A673 (cell line): ENCODE data around the gene NAV2. TPM values are rescaled to one million over a fixed set of nuclear protein-coding genes. Genes with fewer than 3 reads are reported as not detected.

ENCODE experiments used
- BruUV-seq: library from RNA; stranded (reverse); fragments of 400-500 nt; replicated peaks from 2 replicates; lab custom pipeline; 2021; lab: Mats Ljungman, UMichigan
- CTCF ChIA-PET: fragments of 300-600 bp; sonication (Branson Sonifier 250); formaldehyde crosslinking; loops from one replicate; lab custom pipeline; 2022; ENCODE audit warnings: antibody characterized with exemption; lab: Charles Lee
- POLR2A ChIA-PET: fragments of 300-600 bp; sonication (Branson Sonifier 250); formaldehyde crosslinking; loops from one replicate; lab custom pipeline; 2022; ENCODE audit warnings: antibody characterized with exemption; ENCODE audit not compliant: low non-redundant PET; lab: Charles Lee
- DNase-seq: peaks from one replicate; pipeline ENCODE4 v3.0.0-alpha.2; 2015; ENCODE audit warnings: low spot score
- H3K27ac ChIP-seq: fragments of 200-600 bp; sonication (generic); 2 replicates; pipeline ENCODE4 v1.5.1; 2016; ENCODE audit warnings: mixed run types, low read depth, mild to moderate bottlenecking, mixed read lengths, antibody characterized with exemption, low read length; ENCODE audit not compliant: poor library complexity, severe bottlenecking
- H3K27me3 ChIP-seq: fragments of 200-600 bp; sonication (generic); replicated peaks from 2 replicates; pipeline ENCODE4 v1.6.1; 2017; ENCODE audit warnings: mixed run types, low read depth, mild to moderate bottlenecking, mixed read lengths, antibody characterized with exemption, low read length; ENCODE audit not compliant: insufficient read depth, poor library complexity
- H3K36me3 ChIP-seq: fragments of 200-600 bp; sonication (generic); 2 replicates; pipeline ENCODE4 v1.6.1; 2016; ENCODE audit warnings: mixed run types, mild to moderate bottlenecking, mixed read lengths, antibody characterized with exemption, low read length; ENCODE audit not compliant: insufficient read depth, poor library complexity, severe bottlenecking
- H3K4me1 ChIP-seq: fragments of 200-600 bp; sonication (generic); 2 replicates; pipeline ENCODE4 v1.6.1; 2017; ENCODE audit warnings: mixed run types, mild to moderate bottlenecking, mixed read lengths, antibody characterized with exemption, low read length; ENCODE audit not compliant: insufficient read depth, poor library complexity, severe bottlenecking
- H3K4me3 ChIP-seq: fragments of 200-600 bp; sonication (generic); 2 replicates; pipeline ENCODE4 v1.5.1; 2016; ENCODE audit warnings: low read depth, mixed run types, mild to moderate bottlenecking, mixed read lengths, low read length; ENCODE audit not compliant: poor library complexity, severe bottlenecking
- H3K9me3 ChIP-seq: fragments of 200-600 bp; sonication (generic); 2 replicates; pipeline ENCODE4 v1.6.1; 2016; ENCODE audit warnings: mixed run types, low read depth, mild to moderate bottlenecking, mixed read lengths, antibody characterized with exemption, low read length; ENCODE audit not compliant: poor library complexity, severe bottlenecking
- EZH2 ChIP-seq: fragments of 200-600 bp; sonication (generic); IDR thresholded peaks from 2 replicates; pipeline ENCODE4 v1.6.1; 2017; ENCODE audit warnings: borderline replicate concordance, low read depth, mild to moderate bottlenecking, mixed read lengths, antibody characterized with exemption, low read length; ENCODE audit not compliant: poor library complexity, severe bottlenecking
- intact Hi-C: fragments of 100-400 bp; cut with micrococcal nuclease; formaldehyde crosslinking; loops from one replicate; pipeline ENCODE4 v1.10.0; 2022; ENCODE audit not compliant: unreplicated experiment
- total RNA-seq: library from RNA; stranded (reverse); gene quantifications from 2 replicates; pipeline ENCODE4 v1.2.3, GENCODE V29; 2021
- TF ChIP-seq, protein P1 (sequence below): fragments of 300-800, 200-600 bp; sonication (generic); conservative IDR thresholded peaks from 2 replicates; pipeline ENCODE4 v1.5.1; 2017; ENCODE audit warnings: low read depth, mild to moderate bottlenecking, antibody characterized with exemption, low read length, moderate library complexity, mixed read lengths

Gene NAV2
- total RNA-seq, 1 experiment from 2014 or later, result not detected

DNA sequence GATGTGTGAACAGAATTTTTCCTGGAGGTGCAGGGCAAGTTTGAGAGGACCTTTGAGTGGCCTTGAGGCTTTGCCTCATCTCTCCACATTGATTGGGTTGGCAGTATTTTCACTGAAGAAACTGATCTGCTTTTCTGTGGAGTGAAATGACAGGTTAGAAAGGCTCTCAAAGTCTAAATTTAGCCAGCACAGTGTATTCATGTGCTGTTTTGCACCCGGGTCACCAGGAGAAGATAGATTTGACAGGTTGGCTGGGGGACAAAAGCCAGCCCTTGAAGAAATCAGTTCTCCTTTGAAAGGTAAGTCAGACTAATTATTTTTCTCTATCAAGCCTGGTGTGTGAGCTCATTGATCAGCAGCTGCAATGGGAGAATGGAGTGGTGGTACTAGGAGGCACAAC is 294.7 kb downstream of the NAV2 start:
- ChIA-PET CTCF (no interaction called here), POLR2A (no interaction called here)
- no peak for DNase-seq
- TF ChIP-seq, protein P1, sequence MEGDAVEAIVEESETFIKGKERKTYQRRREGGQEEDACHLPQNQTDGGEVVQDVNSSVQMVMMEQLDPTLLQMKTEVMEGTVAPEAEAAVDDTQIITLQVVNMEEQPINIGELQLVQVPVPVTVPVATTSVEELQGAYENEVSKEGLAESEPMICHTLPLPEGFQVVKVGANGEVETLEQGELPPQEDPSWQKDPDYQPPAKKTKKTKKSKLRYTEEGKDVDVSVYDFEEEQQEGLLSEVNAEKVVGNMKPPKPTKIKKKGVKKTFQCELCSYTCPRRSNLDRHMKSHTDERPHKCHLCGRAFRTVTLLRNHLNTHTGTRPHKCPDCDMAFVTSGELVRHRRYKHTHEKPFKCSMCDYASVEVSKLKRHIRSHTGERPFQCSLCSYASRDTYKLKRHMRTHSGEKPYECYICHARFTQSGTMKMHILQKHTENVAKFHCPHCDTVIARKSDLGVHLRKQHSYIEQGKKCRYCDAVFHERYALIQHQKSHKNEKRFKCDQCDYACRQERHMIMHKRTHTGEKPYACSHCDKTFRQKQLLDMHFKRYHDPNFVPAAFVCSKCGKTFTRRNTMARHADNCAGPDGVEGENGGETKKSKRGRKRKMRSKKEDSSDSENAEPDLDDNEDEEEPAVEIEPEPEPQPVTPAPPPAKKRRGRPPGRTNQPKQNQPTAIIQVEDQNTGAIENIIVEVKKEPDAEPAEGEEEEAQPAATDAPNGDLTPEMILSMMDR, result no peak
- TF ChIP-seq EZH2, result no peak
- Histone ChIP-seq H3K4me3 (no peak overlapping the region), H3K27me3 (no peaks in the 10 kb centered on the region), H3K36me3 (no peaks in the 10 kb centered on the region), H3K27ac (no peak overlapping the region), H3K4me1 (no peaks in the 10 kb centered on the region), H3K9me3 (no peaks in the 10 kb centered on the region)
- intact Hi-C loops, result no loop called here
- no TSS peak for BruUV-seq

DNA sequence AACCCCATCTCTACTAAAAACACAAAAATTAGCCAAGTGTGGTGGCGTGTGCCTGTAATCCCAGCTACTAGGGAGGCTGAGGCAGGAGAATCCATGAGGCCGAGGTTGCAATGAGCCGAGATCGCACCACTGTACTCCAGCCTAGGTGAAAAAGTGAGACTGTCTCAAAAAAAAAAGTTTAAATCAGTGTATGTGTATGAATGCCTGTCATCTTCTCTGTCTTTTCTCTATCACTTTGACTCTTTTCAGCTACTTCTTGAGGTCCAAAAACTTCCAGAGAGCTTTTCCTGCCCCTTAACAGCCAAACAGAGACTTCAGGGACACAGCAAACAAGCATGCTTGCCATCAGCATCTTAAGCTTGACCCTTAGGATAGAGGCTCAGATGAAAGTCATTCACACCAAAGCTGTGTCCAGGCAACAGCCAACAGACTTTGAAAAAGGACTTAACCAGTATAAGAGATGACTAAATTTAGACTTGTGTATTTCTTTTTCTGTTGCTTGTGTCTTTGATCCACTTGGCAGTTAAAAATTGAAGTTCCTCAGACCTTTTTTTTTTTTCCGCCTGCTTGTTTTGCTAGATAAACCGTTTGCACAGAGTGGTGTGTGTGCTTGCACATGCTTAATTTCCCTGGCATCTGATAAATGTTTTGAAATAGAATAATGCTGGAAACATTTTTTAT is 295.7 kb downstream of the NAV2 start:
- Histone ChIP-seq H3K4me1 (no peaks in the 10 kb centered on the region), H3K4me3 (no peak overlapping the region), H3K9me3 (no peaks in the 10 kb centered on the region), H3K27me3 (no peaks in the 10 kb centered on the region), H3K27ac (no peak overlapping the region), H3K36me3 (no peaks in the 10 kb centered on the region)
- ChIA-PET CTCF (no interaction called here), POLR2A (no interaction called here)
- DNase-seq, result no peak
- no TSS peak for BruUV-seq
- TF ChIP-seq EZH2, result no peak
- TF ChIP-seq, protein P1, result no peak
- intact Hi-C loops, result no loop called here

DNA sequence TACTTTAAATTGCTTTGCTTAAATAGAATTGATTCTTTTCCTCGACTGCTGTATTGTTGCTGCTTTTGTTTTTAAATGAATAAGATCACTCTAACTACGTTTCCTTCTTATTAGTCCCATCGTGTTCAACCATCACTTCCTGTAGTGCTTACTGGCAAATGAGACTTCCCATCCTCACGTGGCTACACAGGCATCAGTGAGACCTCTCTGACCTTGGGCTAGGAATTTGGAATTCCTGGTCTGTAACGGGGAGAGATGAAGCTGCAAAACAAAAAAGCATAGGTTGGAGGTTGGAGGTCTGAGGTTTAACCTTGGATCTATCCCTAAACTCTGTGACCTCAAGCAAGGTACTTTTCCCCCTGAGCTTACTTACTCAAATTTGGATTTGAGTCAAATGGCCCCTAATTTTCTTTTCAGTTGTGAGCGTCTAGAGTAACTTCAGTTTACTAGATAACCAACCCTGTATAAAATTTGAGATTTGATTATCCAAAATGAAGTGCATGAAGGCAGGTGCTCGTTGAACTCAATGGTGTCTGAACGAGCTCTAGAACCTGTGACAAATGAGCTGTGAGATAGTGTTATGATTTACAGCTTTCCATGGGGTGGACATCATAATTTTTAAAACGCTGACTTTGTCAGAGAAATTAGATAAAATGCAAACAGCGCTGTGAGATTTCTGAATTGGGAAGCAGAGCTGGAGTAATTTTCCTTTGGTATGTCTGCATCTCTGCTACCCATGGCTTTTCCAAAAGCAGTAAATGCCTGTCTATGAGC is 296.4 kb downstream of the NAV2 start:
- no TSS peak for BruUV-seq

More for the DNA sequence above, 296.4 kb downstream of the NAV2 start:
- no peaks in the 10 kb centered on the region for H3K9me3 ChIP-seq
- no peaks in the 10 kb centered on the region for H3K4me1 ChIP-seq
- intact Hi-C loops, result no loop called here
- ChIA-PET POLR2A (no interaction called here), CTCF (no interaction called here)
- H3K4me3 ChIP-seq, result no peak overlapping the region
- no peak overlapping the region for H3K27ac ChIP-seq
- H3K27me3 ChIP-seq, result no peaks in the 10 kb centered on the region
- no peaks in the 10 kb centered on the region for H3K36me3 ChIP-seq
- no peak for DNase-seq
- TF ChIP-seq, protein P1, result no peak
- TF ChIP-seq EZH2, result no peak
